GM18505 (cell line): Measurements from ENCODE around the gene SIX3.

Experiments
- ATAC-seq: cut with Tn5 transposase; IDR thresholded peaks from one replicate; pipeline ENCODE4 v1.9.1; 2021; ENCODE audit not compliant: unreplicated experiment
- POLR2A ChIP-seq: IDR thresholded peaks from 4 replicates; pipeline ENCODE4 v1.6.1; 2011; ENCODE audit warnings: borderline replicate concordance; ENCODE audit not compliant: insufficient read depth, insufficient read length; ENCODE audit errors: extremely low read depth

Gene SIX3

DNA sequence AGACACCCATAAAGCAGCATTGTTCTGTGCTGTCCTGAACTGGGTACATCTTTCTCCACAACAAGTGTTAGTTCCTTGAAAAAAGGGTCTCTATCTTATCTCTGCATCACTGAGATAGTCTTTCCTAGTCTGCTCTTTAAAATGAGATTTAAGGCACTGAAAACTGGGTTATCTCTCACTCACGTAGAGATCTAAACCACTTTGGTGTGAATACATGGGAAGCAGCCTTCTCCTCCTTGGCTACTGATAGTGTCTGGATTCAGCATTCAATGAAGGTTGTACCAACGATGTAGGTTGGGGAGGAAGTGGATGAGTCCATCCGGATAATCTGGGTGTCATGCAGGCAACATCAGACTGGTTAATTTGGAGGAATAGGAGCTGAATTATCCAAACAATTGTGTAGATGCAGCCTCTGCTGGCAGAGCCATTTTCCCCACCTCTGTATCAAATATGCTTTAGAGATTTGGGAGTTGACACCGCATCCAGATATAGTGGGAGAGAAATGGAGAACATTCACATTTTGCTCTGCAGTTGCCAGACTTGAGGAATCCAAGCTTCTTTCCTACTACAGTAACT is 15.9 kb upstream of the SIX3 start:
- TF ChIP-seq POLR2A = no peak
- no peak for ATAC-seq

DNA sequence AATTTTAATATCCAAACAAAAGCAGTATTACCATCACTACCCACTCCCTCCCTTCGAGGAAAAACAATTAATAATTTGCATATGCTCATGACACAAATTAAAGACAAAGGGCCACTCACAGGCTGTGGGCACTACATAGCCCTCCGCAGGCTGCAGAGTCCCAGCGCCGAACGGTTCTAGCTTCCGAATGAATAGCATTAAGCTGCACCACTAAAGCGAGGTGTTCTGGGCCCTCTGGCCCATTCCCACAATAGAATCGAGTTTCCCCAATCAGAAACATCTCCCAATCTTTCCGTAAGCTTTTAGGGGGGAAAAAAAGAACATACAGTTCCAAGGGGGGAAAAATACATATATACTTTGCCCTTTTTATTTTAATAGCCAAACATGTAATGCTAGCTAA is 14.5 kb upstream of the SIX3 start:
- no peak for TF ChIP-seq POLR2A
- ATAC-seq = no peak

- ATAC-seq = no peak
- TF ChIP-seq POLR2A = no peak
These were observed 13.5 kb upstream of the SIX3 start for GRCh38 chr2:44927985-44928482.

GRCh38 chr2:44928483-44929158 is 12.9 kb upstream of the SIX3 start:
- no peak for TF ChIP-seq POLR2A
- no peak for ATAC-seq

- TF ChIP-seq POLR2A = no peak
- ATAC-seq = no peak
These were observed 12.3 kb upstream of the SIX3 start for GRCh38 chr2:44929159-44929734.

DNA sequence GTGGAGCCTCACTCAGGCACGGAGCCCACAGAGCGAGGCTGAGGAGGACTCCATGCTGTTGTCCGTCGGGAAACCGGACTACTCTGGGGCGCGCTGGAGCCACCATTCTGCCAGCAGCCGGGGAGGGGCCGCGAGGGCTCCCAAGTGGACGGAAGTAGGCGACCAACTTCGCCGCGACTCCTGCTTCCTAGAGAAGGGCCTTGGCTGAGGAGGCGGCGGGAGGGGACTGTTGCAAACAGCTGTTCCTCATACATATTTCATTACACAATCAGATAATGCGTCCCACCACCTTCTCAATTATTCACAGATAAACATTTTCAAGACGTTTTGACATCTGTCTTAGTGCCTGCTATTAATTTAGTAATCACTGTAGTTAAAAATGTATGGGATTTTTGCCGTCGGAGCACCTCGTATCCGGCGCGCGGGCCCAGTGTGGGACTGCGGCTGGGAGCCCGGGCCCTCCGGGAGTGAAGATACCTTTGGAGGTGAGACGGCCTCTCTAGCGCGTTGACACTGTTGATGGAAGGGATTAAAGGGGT is 11.7 kb upstream of the SIX3 start:
- ATAC-seq = no peak
- TF ChIP-seq POLR2A = no peak

GRCh38 chr2:44930274-44931197 is 11.0 kb upstream of the SIX3 start:
- no peak for ATAC-seq
- TF ChIP-seq POLR2A = no peak

DNA sequence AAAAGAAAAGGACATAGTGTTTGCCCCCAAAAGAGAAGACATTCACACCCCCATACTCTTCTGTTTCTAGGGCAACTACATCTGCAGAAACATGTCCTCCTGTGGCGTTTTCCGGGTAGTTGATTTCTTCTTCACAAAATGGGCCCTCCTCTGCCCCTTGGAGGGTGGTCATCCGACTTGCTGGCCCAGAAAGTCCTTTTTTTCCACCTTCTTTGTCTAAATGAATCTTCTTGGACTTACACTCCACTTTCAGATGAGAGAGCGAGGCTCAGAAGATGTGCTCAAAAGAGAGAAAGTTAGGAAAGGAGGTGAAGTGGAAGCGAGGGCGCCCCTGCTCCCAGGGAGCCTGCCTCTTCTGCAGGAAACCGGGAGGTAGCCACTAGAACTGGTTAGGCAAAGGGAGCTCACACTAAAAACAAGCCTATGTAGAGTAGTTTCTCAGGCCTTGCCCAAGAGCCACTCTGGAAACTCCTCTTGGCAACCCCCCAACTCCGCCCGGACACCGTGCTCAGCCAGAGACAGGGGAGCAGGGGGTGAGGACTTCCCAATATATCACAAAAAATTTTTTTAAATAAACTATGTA is 10.2 kb upstream of the SIX3 start:
- no peak for TF ChIP-seq POLR2A
- no peak for ATAC-seq

- no peak for ATAC-seq
- TF ChIP-seq POLR2A = no peak
These were observed 9.4 kb upstream of the SIX3 start for GRCh38 chr2:44932079-44932478.

GRCh38 chr2:44932564-44933392 is 8.7 kb upstream of the SIX3 start:
- ATAC-seq = no peak
- no peak for TF ChIP-seq POLR2A

DNA sequence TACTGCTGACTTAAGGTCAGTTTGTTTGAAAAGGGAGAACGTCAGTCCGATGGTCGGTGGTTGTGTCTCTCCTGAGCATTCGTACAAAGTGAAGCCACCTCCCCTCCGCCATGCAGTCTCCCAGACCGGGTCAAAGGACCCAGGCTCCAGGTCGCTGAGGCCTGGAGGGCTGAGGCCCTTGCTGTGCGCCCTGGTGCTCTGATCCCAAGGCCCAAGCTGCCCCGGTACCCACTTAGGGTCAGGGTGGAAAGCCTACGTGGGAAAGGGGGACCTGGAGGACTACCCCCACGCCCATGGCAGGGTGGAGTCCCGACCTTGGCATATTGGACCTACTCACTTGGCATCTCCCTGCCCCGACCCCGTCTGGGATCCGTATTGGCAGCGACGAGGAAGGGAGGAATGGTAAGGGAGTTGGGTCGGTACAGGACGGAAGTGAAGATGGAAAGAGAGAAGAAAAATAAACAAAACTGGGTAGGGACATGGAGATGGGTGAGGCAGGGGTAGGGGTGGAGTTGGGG is 8.0 kb upstream of the SIX3 start:
- no peak for ATAC-seq
- no peak for TF ChIP-seq POLR2A

DNA sequence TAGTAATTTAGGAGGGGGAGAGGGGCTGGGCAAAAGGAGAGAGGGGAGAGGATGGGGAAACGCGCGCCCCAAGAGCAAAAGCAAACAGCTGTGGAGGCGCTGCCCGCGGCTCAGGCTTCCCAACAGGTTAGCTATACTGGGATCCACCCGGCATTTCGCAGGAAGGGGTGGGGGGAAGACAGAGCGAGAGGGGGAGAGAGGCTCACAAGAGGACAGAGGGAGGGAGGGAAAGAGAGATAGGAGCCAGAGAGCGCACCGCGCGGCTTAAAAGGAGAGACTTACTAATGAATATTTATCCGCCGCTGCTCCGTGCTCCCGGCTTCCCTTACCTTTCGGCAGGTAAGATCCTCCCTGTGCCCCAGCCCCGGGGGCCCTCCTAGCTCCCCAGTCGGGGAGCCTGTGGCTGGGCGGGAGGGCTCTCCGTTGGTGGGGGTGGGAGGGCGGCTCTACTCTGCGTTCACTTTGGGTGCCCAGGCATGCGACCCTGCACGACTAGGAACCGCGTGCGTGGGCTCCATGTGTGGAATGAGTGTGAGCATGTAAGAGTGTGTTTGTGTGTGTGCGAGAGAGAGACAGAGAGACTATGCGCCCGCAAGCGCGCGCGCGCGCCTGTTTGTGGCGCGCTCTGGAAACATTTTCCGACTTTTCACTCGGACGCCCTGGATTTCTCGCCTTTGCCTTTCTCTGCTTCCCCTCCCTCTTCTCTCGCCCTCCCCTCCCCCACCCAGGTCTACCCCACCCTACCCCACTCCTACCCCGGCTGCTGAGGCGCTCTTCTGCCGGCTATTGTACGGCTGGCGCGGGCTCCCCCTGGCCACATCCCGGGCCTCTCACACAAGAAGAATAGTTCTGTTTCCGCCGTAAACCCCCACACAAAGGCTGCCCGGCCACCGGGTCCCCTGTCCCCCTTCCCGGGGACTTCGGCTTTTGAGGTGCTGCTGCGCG is 7.2 kb upstream of the SIX3 start:
- no peak for ATAC-seq
- no peak for TF ChIP-seq POLR2A
